Transverse colon (tissue), 4 donors: ENCODE measurements around the gene DGKD.

Experiments
- CTCF ChIP-seq, 5 experiments: fragments of 200-600 bp in 3 of 5; fragments of 450-650 bp in 2 of 5; sonication (generic) in 3 of 5; IDR thresholded peaks; 1 replicate in 2 of 5; 2 replicates in 3 of 5; pipeline ENCODE4 v1.5.1; 2016 to 2017; ENCODE audit warnings: antibody characterized with exemption in 5 of 5, inconsistent platforms in 3 of 5, mild to moderate bottlenecking in 2 of 5, moderate library complexity in 1 of 5
- POLR2A ChIP-seq: fragments of 450-650 bp; IDR thresholded peaks from one replicate; pipeline ENCODE4 v1.6.1; 2016; ENCODE audit warnings: antibody characterized with exemption, mild to moderate bottlenecking, moderate library complexity
- POLR2AphosphoS5 ChIP-seq, 3 donors: sonication (generic); formaldehyde crosslinking; IDR thresholded peaks; one replicate each; pipeline ENCODE4 v1.6.1; 2016; ENCODE audit warnings: antibody characterized with exemption in 3 of 3

DNA sequence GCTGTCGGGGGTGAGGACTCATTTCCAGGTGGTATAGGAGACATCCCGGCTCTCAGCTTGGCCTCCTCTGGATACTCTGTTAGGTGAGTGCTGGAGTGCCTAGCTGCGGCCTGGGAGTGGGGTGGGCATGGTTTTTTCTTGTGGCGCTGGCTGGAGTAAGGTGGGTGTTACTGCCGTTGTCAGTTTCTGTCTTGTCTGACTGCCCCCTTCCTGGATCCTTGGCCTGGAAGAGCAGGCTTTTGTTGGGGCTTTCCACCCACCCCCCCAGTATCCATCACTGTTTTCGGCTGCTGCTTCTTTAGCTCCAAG lies 69.2 kb downstream of the DGKD start:
- TF ChIP-seq CTCF (IDR thresholded peaks at IDR 0.05) = no peak
- TF ChIP-seq POLR2AphosphoS5 (IDR thresholded peaks at IDR 0.05) = no peak
- no peak for TF ChIP-seq POLR2A
